Skin epidermis (tissue), 12 donors: ENCODE measurements around the gene RBPJ.

Experiments
- H3K27ac ChIP-seq, 21 experiments: fragments of 200-600 bp; sonication (generic) in 11 of 21; one replicate each; pipeline ENCODE4 v1.5.0; 2020; ENCODE audit warnings: mild to moderate bottlenecking in 3 of 21, inconsistent platforms in 2 of 21, moderate library complexity in 2 of 21
- H3K4me3 ChIP-seq, 7 experiments: fragments of 200-600 bp; sonication (generic) in 2 of 7; one replicate each; pipeline ENCODE4 v1.5.0; 2020; ENCODE audit warnings: inconsistent platforms in 2 of 7, mild to moderate bottlenecking in 2 of 7, moderate library complexity in 1 of 7

Gene RBPJ

GRCh38 chr4:26406346-26406975 is 85.6 kb downstream of the RBPJ start:
- Histone ChIP-seq H3K4me3 (no peak overlapping the region), H3K27ac (peak overlapping the region in 1 of 21 experiments; percentile 30)

- H3K27ac ChIP-seq: no peak overlapping the region
Measured at GRCh38 chr4:26407476-26407875, 86.7 kb downstream of the RBPJ start.

GRCh38 chr4:26410385-26411293 is 89.8 kb downstream of the RBPJ start:
- H3K4me3 ChIP-seq: no peak overlapping the region
- H3K27ac ChIP-seq: no peak overlapping the region

More at GRCh38 chr4:26407476-26407875, 86.7 kb downstream of the RBPJ start:
- no peak overlapping the region for H3K4me3 ChIP-seq

GRCh38 chr4:26412381-26413372 is 91.9 kb downstream of the RBPJ start:
- no peak overlapping the region for H3K4me3 ChIP-seq
- H3K27ac ChIP-seq: peak overlapping the region in 1 of 21 experiments; percentile 6

- Histone ChIP-seq H3K4me3 (no peak overlapping the region), H3K27ac (no peak overlapping the region)
Measured at GRCh38 chr4:26413582-26413981, 92.8 kb downstream of the RBPJ start.

- Histone ChIP-seq H3K27ac (no peak overlapping the region), H3K4me3 (no peak overlapping the region)
Measured at GRCh38 chr4:26418107-26418506, 97.3 kb downstream of the RBPJ start.

GRCh38 chr4:26418850-26419249 is 98.0 kb downstream of the RBPJ start:
- Histone ChIP-seq H3K4me3 (no peak overlapping the region), H3K27ac (no peak overlapping the region)

- Histone ChIP-seq H3K4me3 (no peak overlapping the region), H3K27ac (no peak overlapping the region)
Measured at GRCh38 chr4:26420438-26420837, 99.6 kb downstream of the RBPJ start.

GRCh38 chr4:26420913-26421312 is 100.1 kb downstream of the RBPJ start:
- no peak overlapping the region for H3K27ac ChIP-seq

GRCh38 chr4:26424153-26424552 is 103.3 kb downstream of the RBPJ start:
- Histone ChIP-seq H3K27ac (no peak overlapping the region), H3K4me3 (no peak overlapping the region)

More at GRCh38 chr4:26420913-26421312, 100.1 kb downstream of the RBPJ start:
- no peak overlapping the region for H3K4me3 ChIP-seq

GRCh38 chr4:26424838-26425237 is 104.0 kb downstream of the RBPJ start:
- H3K27ac ChIP-seq: no peak overlapping the region
- H3K4me3 ChIP-seq: no peak overlapping the region

- Histone ChIP-seq H3K27ac (no peak overlapping the region), H3K4me3 (no peak overlapping the region)
Measured at GRCh38 chr4:26425953-26426352, 105.1 kb downstream of the RBPJ start.

- Histone ChIP-seq H3K4me3 (no peak overlapping the region), H3K27ac (no peak overlapping the region)
Measured at GRCh38 chr4:26426892-26427291, 106.1 kb downstream of the RBPJ start.

GRCh38 chr4:26429910-26430309 is 109.1 kb downstream of the RBPJ start:
- H3K27ac ChIP-seq: no peak overlapping the region
- no peak overlapping the region for H3K4me3 ChIP-seq

GRCh38 chr4:26431461-26432180 is 110.8 kb downstream of the RBPJ start:
- Histone ChIP-seq H3K4me3 (no peak overlapping the region), H3K27ac (peak overlapping the region in 1 of 21 experiments; percentile 21)

- peak overlapping the region in 3 of 21 experiments; percentile 2 to 36 (median 32) for H3K27ac ChIP-seq
- H3K4me3 ChIP-seq: no peak overlapping the region
Measured at GRCh38 chr4:26432419-26432818, 111.6 kb downstream of the RBPJ start.

- no peak overlapping the region for H3K4me3 ChIP-seq
- H3K27ac ChIP-seq: peak overlapping the region in 1 of 21 experiments; percentile 56
Measured at GRCh38 chr4:26433556-26433955, 112.7 kb downstream of the RBPJ start.

GRCh38 chr4:26434030-26434639 is 113.3 kb downstream of the RBPJ start:
- no peak overlapping the region for H3K4me3 ChIP-seq
- peak overlapping the region in 1 of 21 experiments; percentile 56 for H3K27ac ChIP-seq

- Histone ChIP-seq H3K27ac (no peak overlapping the region), H3K4me3 (no peak overlapping the region)
Measured at GRCh38 chr4:26441102-26441501, 120.3 kb downstream of the RBPJ start.
